ENCODE data around the gene CYTH1.

- no peak for TF ChIP-seq CTCF (IDR thresholded peaks at IDR 0.05)
- TF ChIP-seq POLR2A (IDR thresholded peaks at IDR 0.05) = no peak
Observed at GRCh38 chr17:78694805-78695531, 87.1 kb downstream of the CYTH1 start.
